Ecto neural progenitor cell (in vitro differentiated cells): ENCODE data around the gene CALU.

Experiments used
- DNase-seq: peaks from one replicate; pipeline ENCODE4 v3.0.0-alpha.2; 2018; ENCODE audit warnings: low spot score

Gene CALU

DNA sequence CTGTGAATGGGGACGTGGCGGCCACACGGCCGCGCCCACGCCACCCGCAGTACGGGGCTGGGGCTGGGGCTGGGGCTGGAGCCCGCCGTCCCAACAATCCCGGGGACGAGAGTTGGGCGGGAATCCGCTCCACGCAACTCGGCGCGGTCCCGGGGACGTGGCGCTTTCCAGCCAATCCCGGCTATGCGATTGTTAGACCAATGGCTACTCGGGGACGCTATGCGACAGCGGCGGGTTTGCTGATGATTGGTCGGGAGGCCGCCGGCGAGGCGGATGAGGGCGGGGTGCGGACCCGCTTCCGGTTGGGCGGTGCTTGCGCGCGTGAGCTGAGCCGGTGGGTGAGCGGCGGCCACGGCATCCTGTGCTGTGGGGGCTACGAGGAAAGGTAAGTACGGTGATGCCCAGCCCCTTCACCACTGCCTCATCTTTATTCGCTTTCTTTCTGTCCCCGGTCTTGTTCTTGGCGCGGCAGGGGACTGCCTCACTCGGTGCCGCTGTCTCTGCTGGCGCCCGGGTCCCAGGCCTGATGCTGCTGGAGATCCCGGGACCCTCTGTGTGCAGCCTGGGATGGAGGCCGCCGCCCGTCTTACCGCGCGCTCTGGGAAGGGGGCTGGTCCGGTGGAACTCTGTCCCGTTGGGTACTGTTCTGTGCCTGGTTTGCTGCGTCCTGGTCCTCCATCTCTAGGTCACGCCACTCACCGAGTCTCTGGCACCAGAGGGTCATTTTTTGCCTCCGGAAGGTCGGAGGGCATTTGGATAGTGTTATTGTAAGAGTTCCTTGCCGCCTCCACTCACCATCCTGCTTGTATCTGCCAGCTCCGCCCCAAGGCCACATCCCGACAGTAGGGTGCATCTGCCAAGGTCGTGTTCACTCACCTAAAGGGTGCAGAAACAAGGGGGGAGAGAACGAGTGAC, at the start of gene CALU:
TSS of gene CALU (plus strand) at position 312 of the 915 bp plus-strand sequence. CDS start 9,225 bp downstream, outside the sequence.
- DNase-seq = peak; percentile 98

DNA sequence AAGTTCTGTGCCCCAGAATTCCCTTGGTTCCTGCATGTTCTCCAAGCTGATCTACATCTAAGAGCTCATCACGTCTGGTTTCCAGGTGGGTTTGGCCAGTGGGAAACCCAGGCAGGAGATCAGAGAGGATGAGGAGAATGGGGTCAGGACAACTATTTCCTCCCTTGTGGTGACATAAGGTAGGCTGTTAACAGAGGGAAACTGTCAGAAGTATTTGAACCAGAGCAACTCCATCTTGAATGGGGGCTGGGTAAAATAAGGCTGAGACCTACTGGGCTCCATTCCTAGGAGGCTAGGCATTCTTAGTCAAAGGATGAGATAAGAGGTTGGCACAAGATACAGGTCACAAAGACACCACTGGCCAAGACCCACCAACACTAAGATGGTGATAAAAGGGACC, 47.9 kb upstream of the CALU start:
- DNase-seq = no peak

DNA sequence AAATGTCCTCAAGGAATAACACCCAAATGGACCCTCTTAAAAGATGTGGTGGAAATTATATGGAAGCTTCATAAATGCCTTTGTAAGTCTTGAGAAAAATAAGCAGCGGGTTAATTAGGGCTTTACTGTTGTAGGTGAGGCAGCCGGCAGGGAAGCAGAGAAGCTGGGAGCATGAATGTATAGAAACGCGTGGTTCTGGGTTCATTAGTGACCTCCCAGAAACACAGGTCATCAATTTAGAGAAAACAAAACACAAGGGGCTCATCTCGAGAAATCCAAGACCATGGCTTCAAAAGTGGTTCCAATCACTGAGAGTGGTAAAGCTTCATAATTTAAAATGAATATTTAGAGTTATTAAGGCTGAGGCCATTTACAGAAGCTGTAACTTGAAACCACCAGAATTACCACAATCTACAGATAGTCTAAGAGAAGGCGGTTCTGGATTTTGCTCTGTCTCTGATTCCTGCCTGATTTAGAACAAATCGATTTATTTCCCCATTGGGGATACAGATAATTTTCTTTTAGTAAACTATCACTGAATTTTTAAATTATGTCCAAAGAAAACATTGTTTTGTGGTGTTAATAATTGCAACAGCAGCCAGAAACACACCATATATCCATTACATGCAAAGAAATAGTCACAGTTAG, 46.4 kb upstream of the CALU start:
- DNase-seq = no peak

DNA sequence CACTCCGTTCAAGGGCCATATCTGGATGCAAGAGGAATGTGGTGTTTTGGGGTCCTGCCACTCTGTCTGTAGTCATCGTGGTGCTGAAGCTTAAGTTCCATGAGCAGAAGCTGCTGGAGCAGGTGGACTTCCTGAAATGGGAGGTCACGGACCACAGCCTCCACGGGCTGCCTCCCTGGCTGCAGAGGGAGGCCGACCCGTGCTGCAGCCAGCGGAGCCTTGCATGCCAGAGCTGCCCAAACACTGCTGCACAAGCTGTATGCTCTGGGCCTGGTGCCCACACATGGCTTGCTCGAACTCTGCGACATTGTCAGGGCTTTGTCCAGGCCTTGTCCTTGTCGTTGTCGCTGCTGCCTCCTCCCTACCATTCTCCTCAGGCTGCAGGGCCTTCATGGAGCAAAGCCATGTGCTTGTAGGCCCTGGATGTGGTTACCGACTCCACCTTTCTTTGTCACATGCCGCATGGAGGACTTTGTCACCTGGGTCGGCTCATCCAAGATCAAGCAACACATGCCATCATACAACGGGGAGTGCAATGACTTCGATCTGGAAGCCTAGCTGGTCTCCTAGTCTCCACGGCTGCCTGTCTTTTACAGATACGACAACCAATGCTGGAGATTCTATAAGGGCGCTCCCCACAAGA, 45.7 kb upstream of the CALU start:
- DNase-seq = no peak

DNA sequence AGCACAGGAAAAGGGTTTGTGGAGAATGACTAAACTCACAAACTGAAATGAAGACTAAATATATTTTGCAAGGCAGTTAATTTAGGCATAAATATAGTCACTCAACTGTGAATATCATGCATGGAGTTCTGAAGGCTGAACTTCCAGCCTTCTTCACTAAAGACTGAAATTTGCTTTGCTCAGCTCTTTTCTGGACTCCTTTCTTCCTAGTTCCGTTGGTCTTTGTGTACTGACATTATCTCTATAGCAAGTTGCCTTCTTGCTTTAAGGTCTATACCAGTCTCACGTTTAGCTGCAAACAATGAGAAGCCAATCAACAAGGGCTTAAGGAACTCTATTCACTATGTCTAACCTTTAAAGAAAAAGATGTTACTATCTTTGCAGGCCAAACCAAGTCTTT, 44.4 kb upstream of the CALU start:
- DNase-seq = no peak

DNA sequence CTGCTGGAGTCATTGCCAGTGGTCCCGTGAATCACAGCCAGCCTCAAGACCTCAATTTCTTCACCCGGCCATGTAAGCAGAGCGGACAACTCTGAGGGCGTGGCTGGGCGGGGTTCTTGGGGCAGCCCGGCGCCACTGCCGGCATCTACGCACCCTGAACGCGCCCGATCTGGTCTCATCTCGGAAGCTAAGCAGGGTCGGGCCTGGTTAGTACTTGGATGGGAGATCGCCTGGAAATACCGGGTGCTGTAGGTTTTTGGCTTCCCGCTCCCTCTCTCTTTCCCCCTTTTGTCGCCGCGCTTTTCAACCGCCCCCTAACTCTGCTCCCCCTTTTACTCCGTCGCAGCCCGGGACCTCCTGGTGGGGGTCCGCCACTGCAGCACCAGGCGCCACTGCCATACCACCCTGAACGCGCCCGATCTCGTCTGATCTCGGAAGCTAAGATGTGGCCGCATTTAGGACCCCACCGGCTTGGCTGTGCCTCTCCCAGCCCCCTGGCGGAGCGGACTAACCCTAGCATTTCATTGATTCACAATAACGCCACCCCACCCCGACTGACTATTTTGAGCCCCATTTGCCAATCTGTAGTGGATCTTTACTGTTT, 41.8 kb upstream of the CALU start:
- peak; percentile 86 for DNase-seq

DNA sequence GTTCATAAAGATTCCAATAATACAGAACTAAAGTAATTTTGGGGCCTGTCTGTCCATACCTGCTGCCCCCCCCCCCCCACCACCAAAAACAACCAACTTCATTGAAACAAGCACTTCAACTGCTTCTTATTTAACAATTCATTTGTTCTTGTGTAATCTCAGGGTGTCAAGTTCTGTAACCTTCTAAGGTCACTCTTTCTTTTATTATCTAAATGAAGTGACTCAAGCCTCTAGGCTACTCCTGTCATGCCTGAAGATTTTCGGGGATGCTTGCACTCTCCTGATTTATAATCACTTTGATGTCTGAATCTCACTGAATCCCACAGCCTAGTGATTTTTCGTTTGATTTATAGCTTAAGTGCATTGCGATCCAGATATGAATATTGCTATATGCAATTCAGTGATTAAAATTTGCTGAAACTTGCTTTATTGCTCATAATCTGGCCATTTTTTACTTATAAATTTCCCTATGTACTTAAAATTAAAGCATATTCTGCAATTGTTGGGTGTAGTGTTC, 39.9 kb upstream of the CALU start:
- DNase-seq = no peak

DNA sequence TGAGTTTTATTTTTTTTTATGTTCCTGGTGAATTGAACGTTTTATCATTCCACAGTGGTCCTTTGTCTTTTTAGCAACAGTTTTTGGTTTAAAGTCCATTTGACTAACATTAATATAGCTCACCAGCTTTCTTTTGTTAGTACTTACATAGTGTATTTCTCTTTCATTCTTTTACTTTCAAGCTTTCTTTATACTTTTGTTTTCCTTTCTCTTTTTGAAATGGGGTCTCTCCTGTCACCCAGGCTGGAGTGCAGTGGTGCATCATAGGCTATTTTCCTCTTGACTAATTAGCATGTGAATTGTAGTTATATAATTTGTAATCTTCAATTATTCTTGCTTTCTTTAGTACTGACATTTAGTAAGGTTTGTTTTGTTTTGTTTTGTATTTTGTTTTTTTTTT, 39.3 kb upstream of the CALU start:
- no peak for DNase-seq

DNA sequence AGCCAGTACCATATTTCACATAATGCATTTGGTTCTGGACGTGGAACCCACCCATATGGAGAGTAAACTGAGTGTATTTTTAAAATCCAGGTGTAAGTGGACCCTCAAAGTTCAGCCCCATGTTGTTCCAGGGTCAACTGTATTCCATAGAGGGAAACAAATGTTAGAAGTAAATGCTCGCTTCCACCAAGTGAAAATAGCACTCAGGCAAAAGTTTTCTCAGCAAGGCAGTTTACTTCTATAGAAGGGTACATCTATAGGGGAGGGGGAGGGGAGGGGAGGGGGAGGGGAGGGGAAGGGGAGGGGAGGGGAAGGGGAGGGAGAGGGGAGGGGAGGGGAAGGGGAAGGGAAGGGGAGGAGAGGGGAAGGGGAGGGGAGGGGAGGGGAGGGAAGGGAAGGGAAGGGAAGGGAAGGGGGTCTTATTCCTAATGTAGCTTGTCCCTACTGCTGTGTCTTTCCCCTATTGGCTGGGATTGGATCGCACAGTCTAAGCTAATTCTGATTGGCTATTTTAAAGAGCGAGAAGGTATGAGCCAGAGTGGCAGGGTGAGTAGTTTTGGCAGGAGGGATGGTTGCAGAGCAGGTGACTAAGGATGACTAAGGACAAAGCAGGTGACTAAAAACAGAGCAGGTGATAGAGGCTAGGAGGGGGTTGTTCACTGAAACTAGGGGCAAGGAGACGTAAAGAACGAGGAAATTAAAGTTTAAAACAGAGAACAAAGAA, 37.9 kb upstream of the CALU start:
- DNase-seq = no peak

DNA sequence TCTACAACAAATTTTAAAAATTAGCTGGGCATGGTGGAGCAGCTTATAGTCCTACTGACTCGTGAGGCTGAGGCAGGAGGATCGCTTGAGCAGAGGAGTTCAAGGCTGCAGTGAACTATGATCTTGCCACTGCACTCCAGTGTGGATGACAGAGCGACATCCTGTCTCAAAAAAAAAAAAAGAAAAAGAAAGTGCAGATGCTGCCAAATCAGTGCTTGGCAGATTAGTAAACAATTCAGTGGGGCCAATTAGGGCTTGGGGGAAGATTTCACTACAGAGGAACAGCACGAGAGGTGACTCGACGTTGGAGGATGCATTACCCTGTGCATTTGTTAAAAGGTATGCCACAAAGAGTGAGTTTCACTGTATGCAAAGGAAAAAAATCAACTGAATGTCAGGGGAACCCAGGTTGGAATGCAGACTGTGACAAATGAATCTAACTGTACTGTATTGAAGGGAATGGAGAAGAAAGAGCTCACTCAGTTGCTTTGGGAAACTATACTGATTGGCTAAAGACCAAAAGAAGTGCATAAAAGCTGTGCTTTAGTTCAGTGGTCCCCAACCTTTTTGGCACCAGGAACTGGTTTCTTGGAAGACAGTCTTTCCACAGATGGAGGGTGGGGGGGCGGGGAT, 35.4 kb upstream of the CALU start:
- DNase-seq = no peak

DNA sequence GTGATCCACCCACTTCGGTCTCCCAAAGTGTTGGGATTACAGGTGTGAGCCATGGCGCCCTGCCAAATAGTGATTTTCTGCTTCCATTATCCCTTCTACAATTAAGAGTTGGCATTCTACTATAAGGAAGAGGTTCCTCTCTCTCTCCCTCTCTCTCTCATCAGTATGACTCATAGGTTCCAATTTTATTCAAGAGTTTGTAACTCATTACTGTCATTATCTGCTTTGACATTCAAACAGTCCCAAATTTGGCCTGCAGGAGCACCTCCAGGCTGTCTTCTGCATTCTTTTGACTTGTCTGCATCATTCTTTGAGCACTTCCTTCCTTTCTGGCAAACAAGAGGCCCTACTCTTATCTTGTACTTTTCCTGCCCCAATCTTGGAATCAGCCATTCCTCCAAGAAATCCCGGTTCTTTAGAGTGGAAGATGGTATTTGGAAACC, 33.2 kb upstream of the CALU start:
- no peak for DNase-seq

DNA sequence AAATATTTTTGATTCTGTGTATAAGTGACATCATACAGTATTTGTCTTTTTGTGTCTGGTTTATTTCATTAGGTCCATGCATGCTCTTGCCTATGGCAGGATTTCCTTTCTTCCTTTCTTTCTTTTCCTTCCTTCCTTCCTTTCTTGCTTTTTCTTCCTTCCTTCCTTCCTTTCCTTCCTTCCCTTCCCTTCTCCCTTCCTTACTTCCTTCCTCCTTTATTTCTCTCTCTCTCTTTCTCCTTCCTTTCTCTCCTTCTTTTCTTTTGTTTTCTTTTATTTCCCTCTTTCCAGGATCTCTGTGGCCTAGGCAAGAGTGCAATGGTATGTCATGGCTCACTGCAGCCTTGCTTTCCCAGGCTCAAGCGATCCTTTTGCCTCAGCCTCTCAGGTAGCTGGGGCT, 31.4 kb upstream of the CALU start:
- no peak for DNase-seq

DNA sequence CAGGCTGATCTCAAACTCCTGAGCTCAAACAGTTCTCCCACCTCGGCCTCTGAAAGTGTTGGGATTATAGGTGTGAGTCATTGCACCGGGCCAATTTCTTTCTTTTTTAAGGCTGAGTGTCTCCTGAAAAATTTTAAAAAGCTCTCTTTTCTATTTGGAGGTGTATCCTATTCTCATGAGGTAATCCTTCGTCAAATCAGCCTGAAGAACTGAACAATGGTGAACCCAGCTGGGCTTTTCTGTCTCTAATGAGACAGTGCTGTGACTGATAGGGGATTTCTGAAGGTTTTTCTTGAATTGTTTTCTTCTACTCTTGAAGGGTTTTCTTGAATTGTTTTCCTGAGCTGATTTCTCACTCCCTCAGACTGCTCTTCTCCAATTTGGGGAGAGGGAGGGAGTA, 30.9 kb upstream of the CALU start:
- no peak for DNase-seq

DNA sequence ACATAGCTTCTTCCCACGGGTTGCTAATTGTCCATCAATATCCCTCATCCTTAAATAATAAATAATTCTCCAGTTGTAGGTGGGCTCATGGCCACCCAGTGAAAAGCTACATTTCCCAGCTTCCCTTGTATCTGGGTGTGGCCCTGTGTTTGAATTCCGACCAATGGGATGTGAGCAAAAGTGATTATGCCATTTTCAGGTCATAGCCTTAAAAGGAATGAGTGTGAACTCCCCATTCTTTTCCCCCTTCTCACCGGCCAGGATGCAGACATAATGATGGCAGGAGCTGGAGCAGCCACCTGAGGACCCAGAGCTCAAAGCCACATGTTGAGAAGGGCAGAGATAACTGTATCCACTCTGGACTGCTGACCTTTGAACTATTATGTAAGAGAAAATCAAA, 30.3 kb upstream of the CALU start:
- no peak for DNase-seq

DNA sequence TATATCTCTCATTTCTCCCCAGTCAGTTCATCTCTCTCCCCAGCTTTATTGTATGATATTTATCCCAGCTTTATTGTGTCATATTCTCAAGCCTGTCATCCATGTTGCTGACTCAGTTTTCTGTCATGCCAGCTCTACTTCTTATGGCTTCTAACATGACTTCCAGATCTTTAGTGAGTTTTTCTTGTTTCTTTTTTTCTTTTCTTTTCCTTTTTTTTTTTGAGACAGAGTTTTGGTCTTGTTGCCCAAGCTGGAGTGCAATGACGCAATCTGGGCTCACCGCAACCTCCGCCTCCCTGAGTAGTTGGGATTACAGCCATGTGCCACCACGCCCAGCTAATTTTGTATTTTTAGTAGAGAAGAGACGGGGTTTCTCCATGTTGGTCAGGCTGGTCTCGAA, 28.7 kb upstream of the CALU start:
- DNase-seq = no peak

DNA sequence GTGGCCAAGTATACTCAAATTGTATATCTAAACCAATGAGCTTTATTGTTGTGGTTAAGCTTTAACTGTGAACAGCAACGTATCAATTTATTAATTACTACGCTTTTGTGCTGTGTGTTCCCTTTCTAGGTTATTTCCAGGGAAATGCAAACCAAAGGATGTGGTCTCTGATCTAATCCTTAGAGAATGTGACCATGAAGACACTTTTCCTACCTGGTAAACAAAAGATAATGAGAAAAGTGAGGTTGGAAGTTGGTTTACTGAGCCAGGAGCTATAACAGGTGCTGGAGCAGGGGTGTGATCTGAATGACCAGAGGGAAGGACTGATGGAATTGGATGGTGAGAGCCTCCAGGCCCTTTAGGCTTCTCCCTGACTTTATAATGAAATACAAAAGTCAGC, 25.4 kb upstream of the CALU start:
- DNase-seq = no peak

DNA sequence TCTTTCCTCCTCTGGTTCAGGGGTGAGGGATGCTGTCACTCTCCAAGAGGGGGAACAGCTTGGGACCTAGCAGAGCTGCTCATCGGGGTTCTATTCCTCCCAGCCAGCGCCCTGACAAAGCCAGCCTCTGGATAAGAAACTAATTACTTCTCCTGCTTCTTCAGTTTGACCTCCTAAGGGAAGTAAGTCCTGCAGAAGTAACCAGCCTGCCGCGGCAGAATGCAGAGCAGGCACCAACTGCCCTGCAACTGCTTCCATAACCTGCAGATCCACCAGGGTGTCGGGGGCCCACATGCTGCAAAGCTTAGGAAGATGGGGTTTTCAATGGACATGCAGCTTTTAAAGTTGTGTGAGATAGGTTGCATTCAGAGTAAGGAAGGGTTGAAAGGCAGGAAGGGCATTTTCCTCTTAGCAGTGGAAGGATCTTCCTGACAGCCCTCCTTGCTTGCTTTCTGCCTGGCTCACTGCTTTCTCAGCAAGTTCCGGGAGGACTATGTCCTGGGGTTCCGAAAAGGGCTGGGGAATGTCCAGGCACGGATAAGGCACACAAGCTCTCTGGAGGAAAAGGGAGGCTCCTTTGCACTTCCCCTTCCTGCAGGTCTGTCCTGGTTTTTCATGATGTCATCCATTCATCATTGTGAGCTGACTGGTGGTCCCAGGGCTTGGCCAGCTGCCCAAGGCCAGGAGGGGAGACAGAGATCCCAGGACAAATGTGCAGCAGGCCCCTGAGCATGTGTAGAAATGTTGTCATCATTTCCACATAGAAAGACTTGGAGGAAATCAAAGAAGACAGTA, 24.3 kb upstream of the CALU start:
- no peak for DNase-seq

DNA sequence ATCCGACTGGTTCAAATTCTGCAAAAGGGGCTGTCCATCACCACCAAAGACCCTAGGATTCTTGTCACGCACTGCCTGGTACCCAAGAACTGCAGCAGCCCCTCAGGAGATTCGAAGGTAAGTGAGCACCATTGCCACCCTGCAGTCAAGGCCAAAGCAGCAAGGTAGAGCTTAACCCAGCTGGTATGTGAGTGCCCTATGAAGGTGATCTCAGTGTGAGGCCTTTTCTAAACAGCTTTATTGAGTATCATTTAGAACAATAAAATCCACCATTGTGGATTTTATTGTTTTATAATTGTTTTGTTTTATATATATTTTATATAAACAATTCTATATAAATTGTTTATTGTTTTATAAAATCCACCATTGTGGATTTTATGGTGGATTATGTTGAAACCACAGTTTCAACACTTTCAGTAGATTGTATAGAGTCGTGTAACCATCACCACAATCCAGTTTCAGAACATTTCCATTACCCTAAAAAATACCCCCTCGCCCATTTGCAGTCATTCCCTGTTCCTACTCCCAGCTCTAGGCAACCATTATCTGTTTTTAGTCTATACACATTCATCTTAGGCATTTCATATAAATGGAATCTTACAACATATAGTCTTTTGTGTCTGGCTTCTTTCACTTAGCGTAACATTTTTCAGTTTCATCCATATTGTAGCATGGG, 20.1 kb upstream of the CALU start:
- peak; percentile 19 for DNase-seq

DNA sequence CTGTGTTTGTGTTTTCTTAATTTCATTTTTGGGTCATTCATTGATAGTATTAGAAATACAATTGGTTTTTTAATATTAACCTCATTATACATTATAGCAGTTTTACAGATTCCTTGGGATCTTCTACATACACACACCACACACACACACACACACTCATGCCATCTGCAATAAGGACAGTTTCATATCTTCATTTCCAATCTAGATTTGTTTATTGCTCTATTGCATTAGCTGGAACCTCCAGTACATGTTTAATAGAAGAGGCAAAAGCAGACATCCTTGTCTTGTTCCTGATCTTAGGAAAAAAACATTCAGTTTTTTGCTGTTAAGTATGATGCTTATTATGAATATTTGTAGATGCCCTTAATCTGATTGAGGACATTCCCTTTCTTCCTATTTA, 17.8 kb upstream of the CALU start:
- DNase-seq = no peak

DNA sequence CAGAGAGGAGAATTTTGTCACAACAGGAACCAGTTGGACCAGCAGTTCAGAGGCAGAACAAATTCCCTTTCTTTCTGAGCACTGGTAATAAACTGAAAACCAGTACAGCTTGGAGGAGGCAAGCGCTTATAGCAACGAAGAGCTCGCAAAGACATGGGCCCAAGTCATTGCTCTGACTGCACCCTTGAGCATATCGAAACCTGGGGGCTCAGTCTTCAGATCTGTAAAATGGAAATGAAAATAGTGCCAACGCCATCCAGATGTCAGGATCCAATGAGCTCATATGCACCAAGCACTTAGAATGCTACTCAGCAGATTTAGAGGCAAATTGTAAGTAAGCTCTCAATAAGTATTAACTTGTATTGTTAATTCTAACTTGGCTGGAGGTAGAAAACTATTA, 14.4 kb upstream of the CALU start:
- DNase-seq = no peak
